GM12801 (cell line): ENCODE results near the gene ORAI3.

ENCODE experiments used
- TF ChIP-seq, protein P1 (sequence below): IDR thresholded peaks from one replicate; pipeline ENCODE4 v1.5.1; 2011; ENCODE audit warnings: control low read depth; ENCODE audit not compliant: insufficient read length; ENCODE audit errors: extremely low read depth

Gene ORAI3

GRCh38 chr16:30969246-30969842 lies 20.5 kb downstream of the ORAI3 start:
- TF ChIP-seq, protein P1, sequence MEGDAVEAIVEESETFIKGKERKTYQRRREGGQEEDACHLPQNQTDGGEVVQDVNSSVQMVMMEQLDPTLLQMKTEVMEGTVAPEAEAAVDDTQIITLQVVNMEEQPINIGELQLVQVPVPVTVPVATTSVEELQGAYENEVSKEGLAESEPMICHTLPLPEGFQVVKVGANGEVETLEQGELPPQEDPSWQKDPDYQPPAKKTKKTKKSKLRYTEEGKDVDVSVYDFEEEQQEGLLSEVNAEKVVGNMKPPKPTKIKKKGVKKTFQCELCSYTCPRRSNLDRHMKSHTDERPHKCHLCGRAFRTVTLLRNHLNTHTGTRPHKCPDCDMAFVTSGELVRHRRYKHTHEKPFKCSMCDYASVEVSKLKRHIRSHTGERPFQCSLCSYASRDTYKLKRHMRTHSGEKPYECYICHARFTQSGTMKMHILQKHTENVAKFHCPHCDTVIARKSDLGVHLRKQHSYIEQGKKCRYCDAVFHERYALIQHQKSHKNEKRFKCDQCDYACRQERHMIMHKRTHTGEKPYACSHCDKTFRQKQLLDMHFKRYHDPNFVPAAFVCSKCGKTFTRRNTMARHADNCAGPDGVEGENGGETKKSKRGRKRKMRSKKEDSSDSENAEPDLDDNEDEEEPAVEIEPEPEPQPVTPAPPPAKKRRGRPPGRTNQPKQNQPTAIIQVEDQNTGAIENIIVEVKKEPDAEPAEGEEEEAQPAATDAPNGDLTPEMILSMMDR = no peak

DNA sequence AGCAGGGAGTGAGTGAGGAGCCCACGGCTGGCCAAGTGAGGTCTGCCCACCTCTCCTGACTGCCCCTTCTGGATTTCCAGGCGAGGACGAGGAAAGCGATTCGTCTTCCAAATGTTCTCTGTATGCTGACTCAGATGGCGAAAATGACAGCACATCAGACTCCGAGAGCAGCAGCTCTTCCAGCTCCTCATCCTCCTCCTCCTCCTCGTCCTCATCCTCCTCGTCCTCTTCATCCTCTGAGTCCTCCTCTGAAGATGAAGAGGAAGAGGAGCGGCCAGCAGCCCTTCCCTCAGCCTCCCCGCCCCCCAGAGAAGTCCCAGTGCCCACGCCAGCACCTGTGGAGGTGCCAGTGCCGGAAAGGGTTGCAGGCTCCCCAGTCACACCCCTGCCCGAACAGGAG lies 22.4 kb downstream of the ORAI3 start:
- TF ChIP-seq, protein P1 = no peak

- TF ChIP-seq, protein P1 = no peak
Observed at GRCh38 chr16:30972872-30973271, 24.0 kb downstream of the ORAI3 start.

- TF ChIP-seq, protein P1 = no peak
Observed at GRCh38 chr16:30974348-30974747, 25.5 kb downstream of the ORAI3 start.

GRCh38 chr16:30976486-30976885 lies 27.6 kb downstream of the ORAI3 start:
- TF ChIP-seq, protein P1 = no peak

- TF ChIP-seq, protein P1 = no peak
Observed at GRCh38 chr16:30977502-30977901, 28.6 kb downstream of the ORAI3 start.

DNA sequence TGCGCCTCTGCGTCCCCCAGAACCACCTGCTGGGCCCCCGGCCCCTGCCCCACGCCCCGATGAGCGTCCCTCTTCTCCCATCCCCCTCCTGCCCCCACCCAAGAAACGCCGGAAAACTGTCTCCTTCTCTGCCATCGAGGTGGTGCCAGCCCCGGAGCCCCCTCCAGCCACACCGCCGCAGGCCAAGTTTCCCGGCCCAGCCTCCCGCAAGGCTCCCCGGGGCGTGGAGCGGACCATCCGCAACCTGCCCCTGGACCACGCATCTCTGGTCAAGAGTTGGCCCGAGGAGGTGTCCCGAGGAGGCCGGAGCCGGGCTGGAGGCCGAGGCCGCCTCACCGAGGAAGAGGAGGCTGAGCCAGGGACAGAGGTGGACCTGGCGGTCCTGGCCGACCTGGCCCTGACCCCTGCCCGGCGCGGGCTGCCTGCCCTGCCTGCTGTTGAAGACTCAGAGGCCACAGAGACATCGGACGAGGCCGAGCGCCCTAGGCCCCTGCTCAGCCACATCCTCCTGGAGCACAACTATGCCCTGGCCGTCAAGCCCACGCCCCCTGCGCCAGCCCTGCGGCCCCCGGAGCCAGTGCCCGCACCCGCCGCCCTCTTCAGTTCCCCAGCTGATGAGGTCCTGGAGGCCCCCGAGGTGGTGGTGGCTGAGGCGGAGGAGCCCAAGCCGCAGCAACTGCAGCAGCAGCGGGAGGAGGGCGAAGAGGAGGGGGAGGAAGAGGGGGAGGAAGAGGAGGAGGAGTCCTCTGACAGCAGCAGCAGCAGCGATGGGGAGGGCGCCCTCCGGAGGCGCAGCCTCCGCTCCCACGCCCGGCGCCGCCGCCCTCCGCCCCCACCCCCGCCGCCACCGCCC lies 30.5 kb downstream of the ORAI3 start:
- TF ChIP-seq, protein P1 = no peak
